Spinal cord (tissue), 10 donors: Measurements from ENCODE around the gene RAD51B. TPM values are rescaled to one million over a fixed set of nuclear protein-coding genes. Genes with fewer than 3 reads are reported as not detected.

Experiments used
- DNase-seq, 6 donors: peaks; one replicate each; pipeline versions ENCODE4 v3.0.0 to v3.0.0-alpha.2; 2013 to 2015; ENCODE audit warnings: low spot score in 6 of 6, low read depth in 4 of 6
- H3K27ac ChIP-seq: one replicate; pipeline ENCODE4 v1.5.1; 2013; ENCODE audit warnings: low read depth, low read length, control low read depth
- H3K27me3 ChIP-seq: one replicate; pipeline ENCODE4 v1.6.1; 2013; ENCODE audit warnings: low read length; ENCODE audit not compliant: control insufficient read depth, insufficient read depth
- H3K36me3 ChIP-seq: one replicate; pipeline ENCODE4 v1.6.1; 2013; ENCODE audit warnings: low read length; ENCODE audit not compliant: control insufficient read depth, insufficient read depth
- H3K4me1 ChIP-seq: one replicate; pipeline ENCODE4 v1.6.1; 2013; ENCODE audit warnings: low read length; ENCODE audit not compliant: control insufficient read depth, insufficient read depth
- H3K4me3 ChIP-seq: one replicate; pipeline ENCODE4 v1.5.1; 2013; ENCODE audit warnings: low read depth, low read length, control low read depth
- H3K9me3 ChIP-seq: one replicate; pipeline ENCODE4 v1.6.1; 2013; ENCODE audit warnings: low read length; ENCODE audit not compliant: control insufficient read depth, insufficient read depth
- WGBS: methylation state at CpG from one replicate; pipeline ENCODE4 v1.1.5; 2013; ENCODE audit warnings: missing lambda C conversion rate; ENCODE audit not compliant: insufficient coverage; 5-methylcytosine and 5-hydroxymethylcytosine counted together
- polyA plus RNA-seq, 2 donors: library from polyadenylated mRNA; unstranded; fragments of 120-200 nt; gene quantifications; one replicate each; pipeline ENCODE4 v1.2.1, GENCODE V29; 2013; ENCODE audit not compliant: insufficient read length in 2 of 2
- total RNA-seq, 2 donors: library from RNA; depleted of rRNA in 1 of 2; stranded (reverse); fragments of 120-200 nt in 1 of 2; fragments of >200 nt in 1 of 2; gene quantifications; one replicate each; pipeline versions ENCODE4 v1.2.3 to v1.2.4, GENCODE V29; 2013 to 2014
- donor health status: healthy.

Gene RAD51B
- total and polyA plus RNA-seq, 4 donors, result 5.7 to 28.9 (median 14.4) TPM

DNA sequence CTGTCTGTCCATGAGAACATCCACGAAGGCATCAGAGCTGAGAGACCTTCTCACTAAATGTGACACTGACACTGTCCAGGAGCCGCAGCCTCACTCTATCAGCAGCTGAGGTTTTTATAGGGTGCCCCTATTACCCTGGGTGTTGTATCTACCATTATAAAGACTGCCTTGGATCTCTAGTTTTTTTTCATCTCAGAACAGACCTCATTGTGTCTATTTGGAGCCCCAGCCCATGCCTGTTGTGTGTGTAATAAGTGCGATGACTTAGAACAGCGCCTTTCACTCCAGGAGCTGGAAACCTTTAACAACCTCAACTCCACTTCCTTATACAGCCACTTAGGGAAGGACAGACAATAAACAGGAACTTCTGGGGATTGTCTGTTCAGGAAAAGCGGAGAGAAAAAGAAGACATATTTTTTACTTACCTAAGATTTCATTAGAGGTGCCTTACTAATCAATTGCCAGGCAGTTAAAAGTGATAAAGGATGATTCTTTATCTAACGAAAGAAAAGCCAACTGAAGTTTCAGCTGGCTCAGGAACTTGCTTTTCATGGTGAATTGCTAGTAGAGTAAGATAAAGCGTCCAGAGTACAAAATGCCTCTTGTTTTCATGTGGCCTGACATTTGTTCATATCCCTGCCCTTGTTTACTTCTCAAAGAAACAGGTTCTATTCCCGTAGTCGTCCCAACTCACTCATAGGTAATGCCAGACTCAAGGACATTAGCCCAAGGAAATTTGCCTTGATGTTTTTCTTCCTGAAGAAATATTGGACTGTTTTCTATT is 420.6 kb downstream of the RAD51B start:
- peaks cover 4% of the 10 kb centered on the region for H3K4me1 ChIP-seq
- H3K4me3 ChIP-seq, result no peak overlapping the region
- H3K27ac ChIP-seq, result peak overlapping the region; percentile 52
- 70% methylated on average over 2 of the region's 9 CpGs for WGBS
- H3K27me3 ChIP-seq, result no peaks in the 10 kb centered on the region
- no peaks in the 10 kb centered on the region for H3K9me3 ChIP-seq
- peak in 1 of 6 donors; percentile 20 for DNase-seq
- no peaks in the 10 kb centered on the region for H3K36me3 ChIP-seq

DNA sequence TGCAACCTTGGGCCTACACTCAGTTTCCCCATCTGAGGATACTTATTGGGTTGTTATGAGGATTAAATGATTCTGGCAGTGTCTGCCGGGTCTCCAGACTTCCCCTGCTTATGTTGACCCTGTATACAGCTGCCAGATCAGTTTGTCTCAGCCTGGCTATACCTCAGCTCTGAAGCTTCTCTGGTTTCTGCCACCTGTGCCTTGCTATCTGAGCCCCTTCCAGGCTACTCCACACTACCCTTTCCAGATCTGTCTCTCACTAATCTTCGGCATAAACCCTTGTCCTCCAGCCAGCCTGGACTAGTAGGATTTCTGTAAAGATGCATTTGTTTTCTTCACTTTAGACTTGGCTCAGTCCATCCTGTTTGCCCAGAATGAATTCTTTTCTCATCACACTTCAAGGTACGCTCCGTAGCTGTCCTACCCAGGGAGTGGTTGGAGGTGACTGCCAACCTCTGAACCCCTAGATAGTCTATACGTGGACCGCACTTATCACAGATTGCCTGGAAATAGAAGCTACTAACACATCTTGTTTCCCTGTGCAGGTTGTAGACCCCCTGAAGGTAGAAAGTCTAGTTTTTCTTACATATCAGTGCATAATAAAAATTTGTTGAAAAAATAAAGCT is 422.4 kb downstream of the RAD51B start:
- no peak overlapping the region for H3K4me3 ChIP-seq
- 94% methylated on average over 3 of the region's 6 CpGs for WGBS
- no peak for DNase-seq
- H3K4me1 ChIP-seq, result peaks cover 4% of the 10 kb centered on the region
- no peaks in the 10 kb centered on the region for H3K36me3 ChIP-seq
- H3K27ac ChIP-seq, result no peak overlapping the region
- no peaks in the 10 kb centered on the region for H3K9me3 ChIP-seq
- no peaks in the 10 kb centered on the region for H3K27me3 ChIP-seq

DNA sequence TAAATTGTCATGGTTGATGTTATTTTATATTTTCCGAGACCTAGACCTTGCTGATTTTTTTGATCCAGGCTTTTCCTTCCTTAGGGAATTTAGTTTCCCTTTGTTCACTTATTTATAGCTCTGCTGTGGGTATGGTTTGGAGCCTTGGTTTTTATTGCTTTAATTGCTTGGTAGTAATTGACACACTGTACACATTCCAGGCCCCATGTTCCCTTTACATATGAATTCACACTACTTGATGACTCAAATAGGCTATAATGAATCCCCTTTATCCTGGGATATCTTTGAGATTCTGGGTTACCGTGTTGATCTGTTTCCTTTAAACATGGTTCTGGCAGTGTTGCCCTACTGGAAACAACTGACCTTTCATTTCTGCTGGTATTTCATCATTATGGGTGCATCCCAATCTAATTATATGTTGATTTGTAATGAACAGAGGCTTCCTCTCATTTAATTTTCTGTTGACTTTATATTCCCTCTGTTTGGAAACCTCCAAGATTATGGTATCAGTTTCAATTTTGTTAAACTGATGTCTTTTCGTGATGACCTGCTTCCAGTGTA is 424.0 kb downstream of the RAD51B start:
- Histone ChIP-seq H3K27me3 (no peaks in the 10 kb centered on the region), H3K27ac (no peak overlapping the region), H3K4me3 (no peak overlapping the region), H3K4me1 (peaks cover 4% of the 10 kb centered on the region), H3K9me3 (no peaks in the 10 kb centered on the region), H3K36me3 (no peaks in the 10 kb centered on the region)
- WGBS, result no CpG with 5 or more reads among the region's 3 CpGs
- DNase-seq, result peak in 1 of 6 donors; percentile 45

DNA sequence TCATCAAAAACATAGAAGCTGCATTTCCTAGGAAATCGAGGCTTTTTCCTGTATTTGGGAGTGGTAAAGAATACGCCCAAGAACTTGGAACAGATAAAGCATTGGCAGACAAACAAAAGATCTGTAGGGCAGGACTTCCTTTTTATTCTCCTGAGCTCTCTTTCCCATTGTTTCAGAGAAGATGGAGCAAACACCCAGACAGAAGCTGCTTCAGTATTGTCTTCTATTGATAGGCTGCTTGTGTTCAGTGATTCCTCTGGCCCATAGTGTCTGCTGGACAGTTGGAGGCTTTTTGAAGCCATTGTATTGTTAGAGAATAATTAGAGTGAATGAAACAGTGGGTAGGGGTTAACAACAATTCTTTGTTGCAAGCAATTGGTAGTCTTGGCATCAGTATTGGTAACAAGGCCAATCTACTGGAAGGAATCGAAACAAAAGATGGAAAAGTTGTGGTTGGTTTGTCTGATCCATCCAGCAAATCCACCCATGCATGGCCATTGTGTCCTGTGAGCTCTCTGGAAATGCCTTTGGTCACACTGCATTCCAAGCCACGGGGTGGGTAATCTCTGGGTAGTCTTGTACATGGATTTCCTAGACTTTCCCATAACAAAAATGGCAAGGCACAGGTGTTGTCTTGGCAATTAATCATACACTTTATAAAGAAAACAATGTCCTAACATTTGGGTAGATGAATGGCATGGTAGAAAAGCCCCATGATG is 424.8 kb downstream of the RAD51B start:
- Histone ChIP-seq H3K4me3 (no peak overlapping the region), H3K4me1 (peaks cover 10% of the 10 kb centered on the region), H3K9me3 (no peaks in the 10 kb centered on the region), H3K27me3 (no peaks in the 10 kb centered on the region), H3K27ac (no peak overlapping the region), H3K36me3 (no peaks in the 10 kb centered on the region)
- 29% methylated on average over 1 of the region's 4 CpGs for WGBS
- peak in 1 of 6 donors; percentile 27 for DNase-seq

DNA sequence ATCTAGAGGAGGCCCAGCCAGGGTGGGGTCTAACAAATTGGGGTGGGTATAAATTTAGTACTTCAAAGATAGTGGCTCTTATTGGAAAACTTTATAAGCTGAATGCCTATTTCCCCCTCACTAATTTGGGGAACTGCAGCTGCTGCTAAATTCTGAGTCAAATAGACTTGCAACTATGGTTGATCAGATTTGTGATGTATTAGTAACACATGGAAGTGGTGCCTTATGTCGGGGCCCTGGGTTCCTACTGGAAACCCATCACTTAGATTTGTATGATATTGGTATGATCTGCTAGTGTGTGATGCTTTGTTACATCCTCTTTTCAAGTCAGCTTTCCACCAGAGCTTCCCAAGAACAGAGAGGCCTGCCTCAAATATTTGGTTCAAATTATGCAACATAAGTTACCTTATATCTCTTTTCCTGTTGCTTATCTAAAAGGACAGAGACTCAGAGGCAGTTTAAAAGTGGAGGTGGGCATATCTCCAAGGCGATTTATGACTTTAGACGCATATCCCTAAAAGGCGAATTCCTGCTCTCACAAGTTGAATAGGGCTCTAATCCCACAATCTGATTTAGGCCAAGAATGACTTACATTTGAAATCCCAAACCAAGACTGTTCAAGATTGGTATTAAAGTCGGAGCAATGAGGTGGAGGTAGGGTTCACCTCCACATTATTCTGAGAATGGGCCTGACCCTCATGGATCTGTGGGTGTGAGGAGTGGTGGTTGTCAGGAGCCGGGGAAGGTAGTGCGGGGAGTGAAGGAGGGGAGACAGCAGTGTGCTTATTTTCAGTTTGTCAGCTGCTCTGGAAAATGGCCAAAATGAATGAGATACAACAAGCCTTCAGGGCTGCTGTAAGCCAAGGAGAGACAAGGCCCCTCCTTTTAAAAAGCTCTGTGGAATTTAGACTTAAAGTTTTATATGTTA is 425.8 kb downstream of the RAD51B start:
- Histone ChIP-seq H3K27me3 (no peaks in the 10 kb centered on the region), H3K4me1 (peaks cover 10% of the 10 kb centered on the region), H3K27ac (peak overlapping the region; percentile 82), H3K36me3 (no peaks in the 10 kb centered on the region), H3K4me3 (no peak overlapping the region), H3K9me3 (no peaks in the 10 kb centered on the region)
- WGBS, result 64% methylated on average over 4 of the region's 7 CpGs
- peak in 3 of 6 donors; percentile 39 to 87 (median 74) for DNase-seq

DNA sequence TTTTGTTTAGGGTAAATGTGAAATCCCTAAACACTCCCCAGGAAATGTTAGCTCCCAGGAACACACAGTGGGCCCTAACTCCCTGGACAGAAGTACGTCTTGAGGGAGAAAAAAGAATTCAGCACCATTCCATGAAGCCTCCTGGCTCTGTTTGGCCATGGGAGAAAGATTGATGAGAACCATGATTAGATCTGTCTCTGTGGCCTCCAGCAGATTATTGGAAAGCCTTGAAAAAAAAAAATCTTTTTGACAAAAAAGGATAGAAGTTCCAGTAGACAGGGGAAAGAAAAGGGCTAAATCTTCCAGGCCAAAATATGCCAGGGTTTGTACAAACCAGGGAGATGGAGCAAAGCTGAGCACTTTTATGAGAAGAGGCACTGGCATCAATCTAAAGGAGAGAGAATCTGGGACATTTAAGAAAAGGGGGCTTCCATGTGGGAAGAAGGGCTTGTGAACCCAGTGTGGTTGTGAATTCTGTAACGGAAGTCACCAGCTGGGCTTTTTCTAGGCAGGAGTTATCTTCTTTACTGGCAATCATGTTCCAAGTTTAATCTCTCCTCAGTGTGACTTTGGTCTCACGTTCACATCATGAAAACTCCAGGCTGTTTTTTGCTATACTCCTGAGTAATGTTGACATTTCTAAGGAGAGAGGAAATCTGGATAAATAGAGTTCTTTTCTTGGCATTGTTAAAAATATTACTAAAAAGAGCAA is 426.7 kb downstream of the RAD51B start:
- Histone ChIP-seq H3K36me3 (no peaks in the 10 kb centered on the region), H3K9me3 (no peaks in the 10 kb centered on the region), H3K4me1 (peaks cover 14% of the 10 kb centered on the region), H3K27me3 (no peaks in the 10 kb centered on the region), H3K4me3 (no peak overlapping the region), H3K27ac (peak overlapping the region; percentile 82)
- peak in 2 of 6 donors; percentile 30 to 39 for DNase-seq
- WGBS, result 29% methylated on average over 1 of the region's 3 CpGs

DNA sequence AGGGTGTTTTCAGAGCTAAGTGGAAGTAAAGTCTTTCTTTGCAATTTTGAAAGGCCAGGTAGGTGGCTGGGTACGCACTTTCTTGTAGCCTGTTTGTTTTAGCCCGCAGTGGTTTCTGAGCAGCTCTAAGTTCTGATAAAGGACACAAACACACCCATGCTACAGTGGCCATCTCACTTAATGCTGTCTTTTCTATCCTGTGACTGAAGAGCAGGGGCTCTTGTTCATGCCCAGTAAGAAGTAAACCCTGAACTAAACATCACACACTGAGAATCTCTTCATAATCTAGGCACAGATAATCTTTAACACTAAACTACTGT is 427.2 kb downstream of the RAD51B start:
- H3K4me3 ChIP-seq, result no peak overlapping the region
- H3K27ac ChIP-seq, result peak overlapping the region; percentile 82
- no peaks in the 10 kb centered on the region for H3K27me3 ChIP-seq
- WGBS, result 57% methylated on average over 2 of the region's 2 CpGs
- H3K9me3 ChIP-seq, result no peaks in the 10 kb centered on the region
- peaks cover 14% of the 10 kb centered on the region for H3K4me1 ChIP-seq
- DNase-seq, result no peak
- no peaks in the 10 kb centered on the region for H3K36me3 ChIP-seq

DNA sequence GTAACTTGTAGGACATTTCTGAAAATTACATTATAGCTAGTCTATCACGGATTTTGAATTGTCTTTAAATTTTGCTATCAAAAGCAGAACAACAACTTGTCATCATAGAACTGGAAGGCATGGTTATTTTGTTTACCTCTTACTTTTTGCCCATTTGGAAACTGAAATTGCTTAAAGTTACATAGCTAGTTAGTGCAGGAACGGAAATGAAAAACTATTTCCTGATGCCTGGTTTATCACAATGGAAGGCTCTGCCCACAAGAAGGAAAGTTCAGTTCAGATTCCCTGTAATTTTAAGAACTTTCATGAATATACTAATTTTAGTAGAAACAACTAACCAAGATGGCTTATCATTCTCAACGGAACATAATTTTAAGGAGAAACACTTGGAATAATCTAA is 427.7 kb downstream of the RAD51B start:
- WGBS, result no CpG with 5 or more reads among the region's 3 CpGs
- H3K27ac ChIP-seq, result no peak overlapping the region
- no peak overlapping the region for H3K4me3 ChIP-seq
- H3K4me1 ChIP-seq, result peaks cover 14% of the 10 kb centered on the region
- H3K9me3 ChIP-seq, result no peaks in the 10 kb centered on the region
- no peaks in the 10 kb centered on the region for H3K27me3 ChIP-seq
- DNase-seq, result no peak
- H3K36me3 ChIP-seq, result no peaks in the 10 kb centered on the region
